COR-L47 (cell line): ENCODE measurements around the gene CYB5B.

Experiments
- DNase-seq: peaks from one replicate; lab custom pipeline; 2025; lab: John Stamatoyannopoulos, UW

CYB5B gene

DNA sequence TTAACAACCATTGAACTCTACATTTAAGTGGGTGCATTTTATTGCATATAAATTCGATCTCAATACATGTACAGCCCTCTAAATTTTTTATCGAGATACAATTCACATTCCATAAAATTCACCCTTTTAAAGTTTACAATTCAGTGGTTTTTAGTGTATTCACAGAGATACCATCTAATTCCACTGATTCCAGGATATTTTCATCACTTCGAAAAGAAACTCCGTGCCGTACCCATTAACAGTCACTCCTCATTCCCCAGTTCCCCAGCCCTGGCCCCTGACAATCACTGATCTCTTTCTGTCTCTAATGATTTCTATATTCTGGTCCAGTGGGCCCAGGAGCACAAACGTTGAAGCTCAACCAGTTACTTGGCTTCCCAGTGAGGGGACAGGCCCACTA lies 61.4 kb downstream of the CYB5B start:
- DNase-seq = no peak

DNA sequence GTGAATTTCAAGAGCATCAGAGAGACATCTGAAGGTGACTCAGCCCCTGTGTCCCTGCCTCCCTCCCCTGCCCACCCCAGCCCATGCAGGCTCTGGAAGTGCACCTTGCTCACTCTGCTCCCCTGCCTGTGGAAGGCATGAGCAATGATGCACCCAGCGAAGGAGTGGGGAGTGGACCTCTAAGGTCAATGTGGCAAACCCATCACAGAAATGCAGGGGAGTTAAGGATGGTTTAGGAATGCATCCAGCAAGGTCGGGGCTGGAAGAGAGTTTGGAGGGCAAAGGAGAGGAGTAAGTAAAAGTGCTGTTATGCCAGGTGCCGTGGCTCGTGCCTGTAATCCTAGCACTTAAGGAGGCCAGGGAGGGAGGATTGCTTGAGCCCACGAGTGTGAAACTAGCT lies 61.9 kb downstream of the CYB5B start:
- DNase-seq = no peak

DNA sequence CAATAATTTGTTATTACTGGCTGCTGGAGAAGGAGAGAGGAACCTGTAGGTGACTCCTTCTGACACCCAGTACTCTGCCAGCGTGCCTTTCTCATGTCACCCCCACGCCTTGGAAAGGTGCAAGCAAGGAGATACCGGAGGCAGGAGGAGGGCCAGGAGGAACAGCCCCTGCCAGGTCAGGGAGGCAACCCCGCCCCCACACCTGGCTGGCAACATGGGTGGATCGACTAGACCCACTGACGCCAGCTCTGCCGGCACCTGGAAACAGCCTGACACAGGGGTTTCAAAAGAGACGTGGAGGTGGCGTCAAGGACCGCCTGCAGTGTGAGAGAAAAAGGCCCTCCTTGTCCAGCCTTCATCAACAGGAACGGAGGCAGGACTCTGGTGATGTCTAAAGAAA lies 62.3 kb downstream of the CYB5B start:
- no peak for DNase-seq

DNA sequence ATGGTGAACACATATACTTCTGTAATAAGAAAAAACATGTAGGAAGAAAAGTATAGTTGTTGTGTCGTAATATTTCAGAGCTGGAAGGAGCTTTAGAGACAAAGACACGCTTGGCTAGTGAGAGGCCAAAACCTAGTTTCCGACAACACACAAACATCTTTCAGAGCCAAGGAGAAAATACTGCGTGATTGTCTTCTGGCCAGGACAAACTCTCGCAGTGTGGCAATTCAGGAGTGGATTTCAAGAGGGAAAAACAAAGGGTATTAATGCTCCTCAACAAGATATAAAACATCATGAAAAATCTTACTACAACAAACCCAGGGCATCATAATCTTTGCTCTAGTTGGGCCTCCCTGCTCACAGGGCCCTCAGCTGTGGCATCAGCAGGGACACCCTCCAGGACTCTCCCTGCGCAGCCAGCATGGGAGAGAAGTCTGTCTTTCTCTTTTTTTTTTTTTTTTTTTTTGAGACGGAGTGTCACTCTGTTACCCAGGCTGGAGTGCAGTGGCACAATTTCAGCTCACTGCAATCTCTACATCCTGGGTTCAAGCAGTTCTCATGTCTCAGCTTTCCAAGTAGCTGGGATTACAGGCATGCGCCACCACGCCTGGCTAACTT lies 66.4 kb downstream of the CYB5B start:
- no peak for DNase-seq

DNA sequence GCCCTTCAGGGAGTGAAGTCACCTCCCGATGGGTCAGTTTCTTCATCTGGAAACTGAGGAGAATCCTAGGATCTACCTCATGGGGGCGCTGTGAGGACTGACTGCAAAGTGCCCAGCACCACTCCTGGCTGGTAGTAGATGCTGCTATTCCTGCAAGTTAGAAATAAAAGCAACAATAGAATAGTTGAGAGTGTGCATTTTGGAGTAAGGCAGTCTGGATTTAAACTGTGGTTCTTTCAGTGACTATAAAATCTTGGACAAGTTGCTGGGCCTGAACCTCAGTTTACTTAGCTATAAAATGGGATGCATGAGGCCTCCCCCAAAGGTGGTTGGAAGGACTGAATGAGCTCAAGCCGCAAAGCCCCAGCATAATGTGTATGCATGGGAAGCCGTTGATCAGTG lies 70.6 kb downstream of the CYB5B start:
- no peak for DNase-seq

DNA sequence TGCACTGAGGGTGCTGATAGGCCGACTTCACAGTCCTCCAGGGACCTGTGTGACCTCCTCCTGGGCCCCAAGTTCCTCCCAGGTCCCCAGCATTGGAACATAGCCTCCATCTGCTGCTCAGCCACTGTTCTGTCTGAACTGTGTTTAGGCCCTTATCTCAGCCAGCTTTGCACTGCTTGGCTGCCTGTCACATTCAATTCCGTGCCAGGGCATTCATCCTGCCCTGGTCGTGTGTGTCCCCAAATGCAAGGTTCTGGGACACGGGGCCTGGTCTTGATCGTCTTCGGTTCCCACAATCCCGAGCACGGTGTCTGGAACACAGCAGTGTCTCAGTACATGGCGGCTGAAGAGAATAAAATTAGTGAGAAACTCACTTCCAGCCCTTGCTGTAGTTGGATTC lies 71.4 kb downstream of the CYB5B start:
- no peak for DNase-seq

DNA sequence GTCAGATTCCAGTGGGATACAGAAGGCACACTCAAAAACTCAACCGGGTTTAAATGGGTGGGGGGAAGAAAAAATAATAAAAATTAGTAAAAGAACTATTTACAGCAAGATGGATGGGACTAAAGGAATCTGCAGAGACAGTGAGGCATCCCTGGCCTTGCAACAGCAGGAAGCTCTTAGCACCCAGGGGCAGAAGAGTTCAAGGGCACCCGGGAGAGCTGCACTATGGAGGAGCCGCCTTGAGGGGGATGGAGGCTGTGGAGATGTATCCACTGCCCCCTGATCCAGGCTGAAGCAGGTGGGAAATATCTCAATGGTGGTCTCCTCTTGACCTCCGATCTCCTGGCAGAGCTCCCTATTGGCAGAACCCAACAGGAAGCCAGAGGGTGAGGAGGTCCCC lies 72.0 kb downstream of the CYB5B start:
- no peak for DNase-seq

DNA sequence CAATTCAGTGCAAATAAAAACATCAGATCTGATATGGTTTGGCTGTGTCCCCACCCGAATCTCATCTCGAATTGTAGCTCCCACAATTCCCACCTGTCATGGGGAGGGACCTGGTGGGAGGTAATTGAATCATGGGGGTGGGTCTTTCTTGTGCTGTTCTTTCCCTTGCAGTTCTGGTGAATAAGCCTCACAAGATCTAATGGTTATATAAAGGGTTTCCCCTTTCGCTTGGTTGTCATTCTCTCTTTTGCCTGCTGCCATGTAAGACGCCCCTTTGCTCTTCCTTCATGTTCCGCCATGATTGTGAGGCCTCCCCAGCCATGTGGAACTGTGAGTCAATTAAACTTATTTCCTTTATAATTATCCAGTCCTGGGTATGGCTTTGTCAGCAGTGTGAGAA lies 72.5 kb downstream of the CYB5B start:
- no peak for DNase-seq

DNA sequence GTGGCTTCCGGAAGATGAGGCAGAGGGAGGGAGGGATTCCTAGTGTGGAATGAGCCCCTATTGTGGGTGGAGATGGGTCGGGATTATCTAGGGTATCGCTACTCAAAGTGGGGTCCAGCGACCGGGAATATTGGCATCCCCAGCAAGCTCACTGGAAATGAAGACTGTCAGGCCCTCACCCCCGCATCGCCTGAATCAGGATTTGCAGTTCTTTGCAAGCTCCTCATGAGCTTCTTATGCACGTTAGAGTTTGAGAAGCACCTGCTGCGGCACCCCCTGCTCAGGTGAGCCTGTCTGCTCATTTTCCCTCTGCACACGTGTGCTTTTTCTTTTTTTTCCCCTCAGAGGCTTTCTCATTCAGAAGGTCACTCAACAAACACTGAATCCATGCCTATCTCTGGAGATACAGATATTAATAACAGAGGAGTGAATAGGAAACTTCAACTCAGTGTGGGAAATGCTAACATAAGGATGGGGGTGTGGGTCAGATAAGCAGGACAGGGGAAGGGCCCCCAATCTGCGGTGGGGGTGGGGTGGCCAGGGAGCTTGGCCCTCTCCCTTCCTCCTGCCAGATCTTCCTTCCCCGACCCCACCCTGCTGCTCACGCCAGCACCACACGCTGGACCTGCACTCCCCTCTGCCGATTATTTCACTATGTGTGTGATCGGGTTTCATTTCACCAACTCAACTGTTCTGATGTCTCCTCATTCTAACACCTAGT lies 73.6 kb downstream of the CYB5B start:
- DNase-seq = no peak

DNA sequence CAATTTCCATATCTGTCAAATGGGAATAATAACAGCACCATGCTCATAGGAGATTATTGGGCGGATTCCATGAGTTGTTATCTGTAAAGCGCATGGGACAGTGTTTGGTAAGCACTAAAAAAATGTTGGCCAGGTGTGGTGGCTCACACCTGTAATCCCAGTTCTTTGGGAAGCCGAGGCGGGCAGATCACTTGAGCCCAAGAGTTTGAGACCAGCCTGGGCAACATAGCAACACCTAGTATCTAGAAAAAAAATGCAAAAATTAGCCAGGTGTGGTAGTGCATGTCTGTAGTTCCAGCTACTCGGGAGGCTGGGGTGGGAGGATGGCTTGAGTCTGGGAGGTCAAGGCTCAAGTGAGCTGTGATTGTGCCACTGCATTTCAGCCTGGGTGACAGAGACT lies 74.5 kb downstream of the CYB5B start:
- no peak for DNase-seq

DNA sequence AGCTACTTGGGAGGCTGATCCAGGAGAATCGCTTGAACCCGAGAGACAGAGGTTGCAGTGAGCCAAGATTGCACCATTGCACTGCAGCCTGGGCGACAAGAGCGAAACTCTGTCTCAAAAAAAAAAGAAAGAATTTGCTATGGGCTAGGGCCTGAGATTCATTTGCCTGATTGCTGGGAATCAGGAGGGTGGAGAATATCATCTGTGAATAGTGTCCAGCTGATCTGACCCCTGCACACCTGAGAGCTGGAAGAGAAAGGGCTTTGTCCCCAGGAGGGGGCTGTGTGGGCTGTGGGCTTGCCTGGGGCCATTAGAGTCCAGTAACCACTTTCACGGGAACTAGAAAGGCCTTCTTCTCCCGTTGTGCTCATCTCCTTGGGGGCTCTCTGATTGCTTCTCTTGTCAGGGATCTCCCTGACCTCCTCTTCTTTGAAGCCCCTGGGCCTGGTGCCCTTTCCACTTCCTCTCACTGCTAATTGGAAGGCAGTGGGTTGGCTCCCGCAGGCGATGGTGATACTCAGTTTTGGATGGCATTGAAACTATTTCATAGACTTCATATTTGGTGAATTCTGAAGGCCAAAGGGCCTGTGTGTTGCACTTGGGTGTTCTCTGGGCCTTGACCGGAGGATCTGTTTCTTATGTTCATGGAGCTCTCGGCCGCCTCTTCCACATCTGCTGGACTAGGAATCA lies 75.3 kb downstream of the CYB5B start:
- DNase-seq = no peak

DNA sequence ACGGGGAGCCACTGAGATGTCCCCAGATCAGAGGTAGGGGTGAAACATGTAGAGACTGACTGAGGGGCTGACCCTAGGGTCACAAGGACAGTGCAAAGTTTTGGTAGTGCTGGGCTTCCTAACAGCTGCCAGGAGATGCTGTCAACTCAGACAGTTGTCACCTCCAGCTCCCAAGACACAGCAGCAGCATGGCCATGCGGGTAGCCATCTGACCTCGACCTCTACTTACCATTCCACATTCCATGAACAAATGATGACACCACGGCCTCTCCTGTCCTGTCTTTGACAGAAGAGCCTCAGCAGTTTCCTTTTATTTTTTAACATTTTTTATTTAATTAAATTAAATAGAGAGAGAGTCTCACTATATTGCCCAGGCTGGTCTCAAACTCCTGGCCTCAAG lies 76.1 kb downstream of the CYB5B start:
- DNase-seq = no peak

DNA sequence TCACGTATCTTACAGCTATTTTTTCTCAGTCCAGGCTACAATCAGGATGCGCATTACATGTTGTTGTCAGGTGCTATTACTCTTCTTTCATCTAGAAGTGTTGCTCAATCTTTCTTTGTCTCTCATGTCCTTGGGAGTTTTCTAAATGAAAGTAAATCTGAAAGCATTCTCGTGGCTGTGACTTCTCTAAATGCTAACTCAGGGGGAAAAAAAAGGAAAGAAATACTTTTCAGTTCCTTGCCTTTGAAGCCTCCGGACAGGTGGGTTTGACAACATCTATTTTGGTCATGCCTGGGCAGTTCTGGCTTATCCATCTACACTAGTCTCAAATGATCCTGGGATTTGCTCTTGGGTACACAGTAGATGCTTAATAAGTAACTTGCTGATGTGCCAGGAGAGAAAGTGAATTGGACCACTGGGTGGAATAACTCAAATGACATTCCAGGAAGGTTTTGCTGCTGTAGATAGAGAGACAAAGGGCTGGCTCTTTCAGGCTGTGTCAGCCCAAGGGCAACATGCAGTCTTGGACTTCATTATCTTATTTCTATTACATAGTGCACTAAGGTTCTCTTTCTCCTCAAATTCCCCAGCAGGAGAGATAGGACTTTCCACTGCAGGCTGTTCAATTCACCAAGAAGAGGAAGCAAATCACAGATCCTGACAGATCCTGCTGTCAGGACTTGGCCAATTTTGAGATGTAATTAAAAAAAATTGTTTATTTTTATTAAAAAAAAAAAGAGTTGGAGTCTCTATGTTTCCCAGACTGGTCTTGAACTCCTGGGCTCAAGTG lies 77.7 kb downstream of the CYB5B start:
- DNase-seq = no peak

DNA sequence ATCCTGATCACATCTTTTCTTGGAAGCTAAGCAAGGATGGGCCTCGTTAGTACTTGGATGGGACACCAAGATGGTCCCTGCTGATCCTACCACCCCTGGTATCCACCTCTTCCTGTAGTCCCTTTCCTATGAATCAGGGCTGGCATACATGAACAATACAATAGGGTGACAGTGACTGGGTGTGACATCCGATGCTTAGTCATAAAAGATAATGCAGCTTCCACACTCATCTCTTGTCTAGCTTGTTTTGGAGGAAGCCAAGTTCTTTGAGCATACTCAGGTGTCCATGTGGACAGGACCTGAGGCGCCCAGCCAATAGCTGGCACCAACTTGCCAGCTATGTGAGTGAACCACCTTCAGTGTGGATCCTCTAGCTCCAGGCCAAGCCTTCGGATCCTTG lies 78.8 kb downstream of the CYB5B start:
- DNase-seq = no peak

DNA sequence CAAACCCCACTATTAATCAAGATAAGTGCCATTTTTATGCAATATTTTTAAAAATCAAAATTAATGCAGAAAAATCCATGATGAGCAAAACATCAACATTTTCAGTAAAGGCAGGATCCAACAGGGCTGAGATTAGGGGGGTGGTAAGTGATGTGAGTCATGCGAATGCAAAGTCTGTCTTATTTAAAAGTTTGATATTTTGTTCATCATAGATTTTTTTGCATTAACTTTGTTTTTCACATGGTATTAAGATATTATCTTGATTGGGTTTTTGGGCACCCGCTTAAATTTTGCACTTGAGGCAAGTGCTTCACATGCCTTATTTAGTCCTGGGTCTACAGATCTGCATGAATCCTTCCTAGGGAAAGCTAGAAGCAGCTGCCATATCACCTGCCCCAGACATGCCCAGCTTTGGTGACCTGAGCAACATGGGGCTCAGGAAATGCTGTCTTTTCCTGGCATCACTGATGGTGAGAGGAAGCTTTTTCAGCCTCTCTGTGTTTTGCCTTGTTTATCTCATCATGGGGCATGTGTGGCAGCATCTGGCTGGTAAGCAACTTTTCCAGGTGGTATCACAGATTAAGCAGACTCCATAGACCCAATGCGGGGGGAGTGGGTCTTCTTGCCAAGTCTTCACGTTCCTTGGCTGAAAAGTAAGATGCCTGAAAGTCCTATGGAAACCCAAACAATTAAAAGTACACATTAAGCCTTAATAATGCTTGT lies 83.8 kb downstream of the CYB5B start:
- DNase-seq = no peak

DNA sequence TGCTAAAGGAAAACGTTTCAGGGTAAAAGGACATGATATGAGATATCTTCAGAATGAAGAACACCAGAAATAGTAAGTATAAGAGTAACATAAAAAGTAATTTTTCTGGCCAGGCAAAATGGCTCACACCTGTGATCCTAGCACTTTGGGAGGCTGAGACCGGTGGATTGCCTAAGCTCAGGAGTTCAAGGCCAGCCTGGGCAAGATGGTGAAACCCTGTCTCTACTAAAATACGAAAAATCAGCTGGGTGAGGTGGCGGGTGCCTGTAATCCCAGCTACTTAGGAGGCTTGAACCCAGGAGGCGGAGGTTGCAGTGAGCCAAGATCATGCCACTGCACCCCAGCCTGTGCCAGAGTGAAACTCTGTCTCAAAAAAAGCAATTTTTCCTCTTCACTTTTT lies 84.7 kb downstream of the CYB5B start:
- DNase-seq = no peak

DNA sequence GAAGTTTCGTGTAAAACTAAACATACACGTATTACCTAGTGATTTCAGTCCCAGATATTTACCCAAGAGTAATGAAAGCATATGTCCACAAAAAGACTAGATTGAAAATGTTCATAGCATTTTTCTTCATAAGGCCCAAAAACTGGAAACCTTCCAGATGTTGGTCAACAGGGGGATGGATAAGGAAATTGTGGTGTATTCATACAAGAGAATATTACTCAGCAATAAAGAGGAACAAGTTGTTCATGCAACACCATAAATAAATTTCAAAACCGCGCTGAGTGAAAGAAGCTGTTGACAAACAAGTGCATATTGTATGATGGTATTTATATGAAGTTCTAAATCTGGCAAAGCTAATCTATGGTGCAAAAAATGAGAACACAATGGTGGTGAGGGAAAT lies 87.2 kb downstream of the CYB5B start:
- DNase-seq = no peak

DNA sequence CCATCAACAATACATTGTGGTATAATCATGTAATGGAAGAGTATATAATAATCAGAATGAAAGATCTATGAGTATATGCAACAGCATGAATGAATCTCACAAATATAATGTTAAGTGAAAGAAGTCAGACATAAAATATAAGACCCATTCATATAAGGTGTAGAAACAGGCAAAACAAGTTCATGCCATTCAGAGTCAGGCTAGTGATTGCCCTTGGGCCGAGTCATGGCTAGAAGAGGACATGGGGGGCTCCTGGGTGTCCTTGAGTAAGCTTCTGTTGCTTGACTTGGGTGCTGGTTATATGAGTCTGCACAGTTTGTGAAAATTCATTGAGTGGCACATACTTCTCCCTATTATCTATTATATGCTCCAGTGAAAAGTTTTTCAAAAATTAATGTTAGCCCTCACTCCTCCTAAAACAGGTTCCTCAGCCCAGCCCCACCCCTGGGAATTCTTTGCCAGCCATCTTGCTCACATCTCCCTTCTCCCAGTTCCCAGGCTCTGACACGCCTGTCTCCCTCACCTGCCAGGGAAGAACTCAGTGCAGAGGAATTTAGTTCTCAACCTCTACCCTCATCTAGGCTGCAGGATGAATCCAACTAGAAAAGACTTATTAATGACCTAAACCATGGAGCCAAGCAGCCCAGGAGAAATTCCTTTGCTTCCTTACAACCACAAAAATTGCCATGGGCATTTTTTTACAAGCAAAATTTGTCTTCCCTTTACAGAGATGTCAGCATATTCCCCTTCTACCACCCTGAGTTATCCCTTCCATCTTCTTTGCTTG lies 89.0 kb downstream of the CYB5B start:
- DNase-seq = no peak

DNA sequence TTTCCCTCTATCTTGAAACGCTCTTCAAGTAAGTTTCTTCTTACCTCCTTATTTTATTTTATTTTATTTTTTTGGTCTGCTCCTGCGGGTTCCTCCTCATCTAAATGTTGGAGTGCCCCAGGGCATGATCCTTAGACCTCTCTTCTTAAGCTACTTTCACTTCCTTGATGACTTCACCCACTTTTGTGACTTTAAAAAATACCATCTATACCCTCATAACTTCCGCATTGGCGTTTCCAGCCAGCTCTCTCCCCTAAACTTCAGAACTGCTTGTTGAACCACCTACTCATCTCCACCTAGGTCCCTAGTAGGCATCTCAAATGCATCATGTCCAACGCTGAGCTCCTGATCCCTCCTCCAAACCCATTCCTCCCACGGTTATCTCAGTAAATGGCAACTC lies 89.9 kb downstream of the CYB5B start:
- DNase-seq = no peak
